Activated naive CD4-positive, alpha-beta T cell treated with anti-CD3 and anti-CD28 coated beads, Interleukin-2, amount 10 ng/mL, durations not matched to agents 7 days and 5 days (primary cell): ENCODE results near the gene SPTBN4.
"Not testable (repeated sequence)": the region's sequence is repeated elsewhere in the genome, so short reads cannot be mapped to it uniquely, and the experiment has no call there.

Experiments used
- CTCF ChIA-PET: fragments of 350-600 bp; sonication (Branson Sonifier 250); formaldehyde crosslinking; loops from one replicate; lab custom pipeline; 2021; ENCODE audit warnings: antibody characterized with exemption; lab: Charles Lee
- DNase-seq: peaks from one replicate; pipeline ENCODE4 v3.0.0-alpha.2; 2020
- H3K27ac Mint-ChIP-seq: one replicate; pipeline ENCODE4 v1.8.0; 2021; ENCODE audit warnings: mild to moderate bottlenecking, moderate library complexity, mixed read lengths
- H3K27me3 Mint-ChIP-seq: one replicate; pipeline ENCODE4 v1.8.0; 2021; ENCODE audit warnings: mild to moderate bottlenecking, mixed read lengths
- H3K36me3 Mint-ChIP-seq: one replicate; pipeline ENCODE4 v1.8.0; 2021; ENCODE audit warnings: mixed read lengths
- H3K4me1 Mint-ChIP-seq: one replicate; pipeline ENCODE4 v1.8.0; 2021; ENCODE audit warnings: mixed read lengths
- H3K4me3 Mint-ChIP-seq: one replicate; pipeline ENCODE4 v1.8.0; 2021; ENCODE audit warnings: mild to moderate bottlenecking, moderate library complexity, mixed read lengths
- H3K9me3 Mint-ChIP-seq: one replicate; pipeline ENCODE4 v1.8.0; 2021; ENCODE audit warnings: mixed read lengths

The SPTBN4 gene

GRCh38 chr19:40528533-40529092 is 61.8 kb downstream of the SPTBN4 start:
- Mint-ChIP-seq H3K36me3 (no peaks in the 10 kb centered on the region), H3K4me1 (peaks cover 14% of the 10 kb centered on the region), H3K27me3 (peaks cover 63% of the 10 kb centered on the region), H3K27ac (peak overlapping the region; percentile 12), H3K4me3 (no peak overlapping the region), H3K9me3 (no peaks in the 10 kb centered on the region)
- no peak for DNase-seq
- CTCF ChIA-PET: interaction anchor here (0.7 to 1.0 kb wide), 3 partner anchors 75 to 1356 kb away, joined by 3 to 7 read pairs (median 3); no protein-coding TSS in a partner anchor

- Mint-ChIP-seq H3K4me1 (peaks cover 14% of the 10 kb centered on the region), H3K27ac (no peak overlapping the region), H3K4me3 (peak overlapping the region; percentile 30), H3K36me3 (no peaks in the 10 kb centered on the region), H3K9me3 (no peaks in the 10 kb centered on the region), H3K27me3 (peaks cover 70% of the 10 kb centered on the region)
- DNase-seq: peak; percentile 90
- CTCF ChIA-PET: interaction anchor here (0.7 to 1.0 kb wide), 4 partner anchors 74 to 1355 kb away, joined by 3 to 7 read pairs (median 4); no protein-coding TSS in a partner anchor
Observed at GRCh38 chr19:40529093-40529954, 62.5 kb downstream of the SPTBN4 start.

GRCh38 chr19:40530091-40530901 is 63.5 kb downstream of the SPTBN4 start:
- CTCF ChIA-PET: interaction anchor here (0.9 kb wide), 1 partner anchor 104 kb away, joined by 4 read pairs; no protein-coding TSS in a partner anchor
- peaks cover 14% of the 10 kb centered on the region for H3K4me1 Mint-ChIP-seq
- no peak overlapping the region for H3K27ac Mint-ChIP-seq
- DNase-seq: peak; percentile 56
- H3K36me3 Mint-ChIP-seq: no peaks in the 10 kb centered on the region
- no peaks in the 10 kb centered on the region for H3K9me3 Mint-ChIP-seq
- H3K27me3 Mint-ChIP-seq: peaks cover 69% of the 10 kb centered on the region
- no peak overlapping the region for H3K4me3 Mint-ChIP-seq

GRCh38 chr19:40533508-40533907 is 66.7 kb downstream of the SPTBN4 start:
- H3K4me3 Mint-ChIP-seq: no peak overlapping the region

GRCh38 chr19:40534148-40534547 is 67.3 kb downstream of the SPTBN4 start:
- Mint-ChIP-seq H3K4me1 (peaks cover 12% of the 10 kb centered on the region), H3K27me3 (peaks cover 62% of the 10 kb centered on the region), H3K4me3 (no peak overlapping the region), H3K9me3 (no peaks in the 10 kb centered on the region), H3K36me3 (no peaks in the 10 kb centered on the region), H3K27ac (no peak overlapping the region)
- CTCF ChIA-PET: interaction anchor here (0.5 kb wide), 1 partner anchor 59 kb away, joined by 3 read pairs; no protein-coding TSS in a partner anchor
- DNase-seq: no peak

More at GRCh38 chr19:40533508-40533907, 66.7 kb downstream of the SPTBN4 start:
- H3K27me3 Mint-ChIP-seq: peaks cover 67% of the 10 kb centered on the region
- no peaks in the 10 kb centered on the region for H3K36me3 Mint-ChIP-seq
- CTCF ChIA-PET: interaction anchor here (0.6 to 2.3 kb wide), 5 partner anchors 10 to 111 kb away, joined by 3 to 15 read pairs (median 6); no protein-coding TSS in a partner anchor
- no peak for DNase-seq
- no peaks in the 10 kb centered on the region for H3K9me3 Mint-ChIP-seq
- H3K4me1 Mint-ChIP-seq: peaks cover 14% of the 10 kb centered on the region
- H3K27ac Mint-ChIP-seq: no peak overlapping the region

GRCh38 chr19:40539070-40539469 is 72.3 kb downstream of the SPTBN4 start:
- no peak for DNase-seq
- Mint-ChIP-seq H3K4me3 (no peak overlapping the region), H3K27ac (no peak overlapping the region), H3K27me3 (peaks cover 42% of the 10 kb centered on the region), H3K9me3 (no peaks in the 10 kb centered on the region), H3K4me1 (no peaks in the 10 kb centered on the region), H3K36me3 (no peaks in the 10 kb centered on the region)
- CTCF ChIA-PET: no interaction called here

- Mint-ChIP-seq H3K9me3 (peaks cover 5% of the 10 kb centered on the region), H3K4me3 (no peak overlapping the region), H3K4me1 (no peaks in the 10 kb centered on the region), H3K27ac (no peak overlapping the region), H3K36me3 (no peaks in the 10 kb centered on the region), H3K27me3 (peaks cover 40% of the 10 kb centered on the region)
- CTCF ChIA-PET: interaction anchor here (0.8 to 3.6 kb wide), 5 partner anchors 9 to 61 kb away, joined by 3 to 13 read pairs (median 4); no protein-coding TSS in a partner anchor
- no peak for DNase-seq
Observed at GRCh38 chr19:40542202-40542859, 75.5 kb downstream of the SPTBN4 start.

GRCh38 chr19:40543029-40543597 is 76.3 kb downstream of the SPTBN4 start:
- Mint-ChIP-seq H3K27ac (no peak overlapping the region), H3K9me3 (peaks cover 5% of the 10 kb centered on the region), H3K36me3 (no peaks in the 10 kb centered on the region), H3K4me3 (no peak overlapping the region), H3K4me1 (no peaks in the 10 kb centered on the region), H3K27me3 (peaks cover 38% of the 10 kb centered on the region)
- DNase-seq: no peak
- CTCF ChIA-PET: interaction anchor here (0.8 to 3.6 kb wide), 4 partner anchors 8 to 60 kb away, joined by 3 to 13 read pairs (median 8); no protein-coding TSS in a partner anchor

GRCh38 chr19:40546153-40546841 is 79.5 kb downstream of the SPTBN4 start:
- H3K36me3 Mint-ChIP-seq, CTCF ChIA-PET, DNase-seq, H3K9me3 Mint-ChIP-seq, H3K4me3 Mint-ChIP-seq, H3K27ac Mint-ChIP-seq, H3K4me1 Mint-ChIP-seq: not testable (repeated sequence)
- H3K27me3 Mint-ChIP-seq: peaks cover 61% of the 10 kb centered on the region

- H3K27ac Mint-ChIP-seq, H3K36me3 Mint-ChIP-seq: not testable (repeated sequence)
- peaks cover 59% of the 10 kb centered on the region for H3K27me3 Mint-ChIP-seq
Observed at GRCh38 chr19:40547190-40547589, 80.4 kb downstream of the SPTBN4 start.

GRCh38 chr19:40547836-40548235 is 81.0 kb downstream of the SPTBN4 start:
- CTCF ChIA-PET: interaction anchor here (1.2 to 2.2 kb wide), 5 partner anchors 12 to 87 kb away, joined by 3 to 7 read pairs (median 5); no protein-coding TSS in a partner anchor
- no peak for DNase-seq
- Mint-ChIP-seq H3K4me1 (peaks cover 8% of the 10 kb centered on the region), H3K36me3 (no peaks in the 10 kb centered on the region), H3K27ac (no peak overlapping the region), H3K27me3 (peaks cover 60% of the 10 kb centered on the region), H3K4me3 (no peak overlapping the region), H3K9me3 (peaks cover 5% of the 10 kb centered on the region)

More at GRCh38 chr19:40547190-40547589, 80.4 kb downstream of the SPTBN4 start:
- H3K9me3 Mint-ChIP-seq, H3K4me3 Mint-ChIP-seq, DNase-seq, H3K4me1 Mint-ChIP-seq: not testable (repeated sequence)
- CTCF ChIA-PET: interaction anchor here (1.4 kb wide), 1 partner anchor 15 kb away, joined by 5 read pairs; no protein-coding TSS in a partner anchor

GRCh38 chr19:40549007-40549708 is 82.4 kb downstream of the SPTBN4 start:
- Mint-ChIP-seq H3K27me3 (peaks cover 67% of the 10 kb centered on the region), H3K4me1 (peaks cover 8% of the 10 kb centered on the region), H3K9me3 (peaks cover 5% of the 10 kb centered on the region), H3K27ac (no peak overlapping the region), H3K4me3 (no peak overlapping the region), H3K36me3 (no peaks in the 10 kb centered on the region)
- CTCF ChIA-PET: interaction anchor here (0.5 to 2.2 kb wide), 14 partner anchors 8 to 97 kb away, joined by 3 to 7 read pairs (median 4); no protein-coding TSS in a partner anchor
- peak; percentile 82 for DNase-seq
